Mucosa of gallbladder (tissue), 1 donor: Measurements from ENCODE around the gene GLRX2. TPM values are rescaled to one million over a fixed set of nuclear protein-coding genes. Genes with fewer than 3 reads are reported as not detected.

ENCODE experiments used
- DNase-seq: peaks from one replicate; pipeline ENCODE4 v3.0.0-alpha.2; 2020; ENCODE audit warnings: low spot score
- total RNA-seq: library from RNA; stranded (reverse); gene quantifications from one replicate; pipeline ENCODE4 v1.2.1, GENCODE V29; 2021
- donor health status: DM: no; HTN: no; CAD: no.

GLRX2 gene
- total RNA-seq, 1 donor from 2014 or later, result 21.4 TPM

GRCh38 chr1:193113258-193113991 lies 8.2 kb upstream of the GLRX2 start:
- DNase-seq, result no peak

- peak; percentile 58 for DNase-seq
Observed at GRCh38 chr1:193111641-193112090, 6.5 kb upstream of the GLRX2 start.

DNA sequence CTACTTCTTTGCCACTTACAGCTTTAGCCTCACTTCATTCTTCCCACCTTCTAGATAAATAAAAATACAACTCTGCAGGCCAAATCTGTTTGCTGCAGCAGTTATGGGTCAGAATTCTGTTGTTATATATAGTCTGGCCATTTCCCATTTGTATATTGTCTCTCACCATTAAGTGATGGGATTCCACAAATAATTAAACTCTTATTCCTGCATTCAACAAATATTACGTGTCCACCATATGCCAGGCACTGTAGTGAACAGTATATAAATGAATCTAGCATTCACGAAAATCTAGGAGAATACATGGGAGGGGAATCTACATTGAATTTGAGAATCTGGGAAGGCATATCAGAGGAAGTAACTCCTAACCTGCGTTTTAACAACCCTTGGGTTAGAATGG lies 5.7 kb upstream of the GLRX2 start:
- no peak for DNase-seq

DNA sequence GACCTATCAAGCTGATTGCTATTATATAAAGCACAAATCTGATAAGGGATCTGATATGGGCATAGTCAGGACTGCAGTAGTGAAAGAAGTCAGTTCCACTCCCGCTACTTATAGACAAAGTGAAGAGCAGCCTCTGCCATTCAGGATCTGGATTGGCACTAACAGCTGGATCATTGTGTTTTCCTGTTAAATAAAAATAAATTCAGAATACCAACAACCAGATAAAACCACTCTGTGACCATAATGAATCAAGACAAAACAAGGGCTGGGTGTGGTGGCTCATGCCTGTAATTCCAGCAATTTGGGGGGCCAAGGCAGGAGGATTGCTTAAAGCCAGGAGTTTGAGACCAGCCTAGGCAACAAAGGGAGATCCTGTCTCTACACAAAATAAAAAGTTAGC lies 5.0 kb upstream of the GLRX2 start:
- no peak for DNase-seq

GRCh38 chr1:193109619-193110018 lies 4.4 kb upstream of the GLRX2 start:
- no peak for DNase-seq

DNA sequence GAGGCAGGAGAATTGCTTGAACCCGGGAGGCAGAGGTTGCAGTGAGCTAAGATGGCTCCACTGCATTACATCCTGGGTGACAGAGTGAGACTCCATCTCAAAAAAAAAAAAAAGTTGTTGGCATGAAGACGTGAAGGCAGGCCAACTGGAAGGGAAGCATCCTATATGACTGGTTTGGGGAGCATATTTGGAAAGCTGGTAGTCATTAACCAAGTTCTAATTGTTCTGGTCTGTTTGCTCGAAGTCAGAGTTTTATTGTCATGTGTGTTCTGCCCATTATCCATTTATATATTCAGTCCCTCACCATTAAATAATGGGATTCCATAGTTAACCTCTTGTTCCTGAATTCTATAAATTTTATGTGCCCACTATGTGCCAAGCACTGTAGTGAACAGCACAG lies 3.3 kb upstream of the GLRX2 start:
- no peak for DNase-seq

GRCh38 chr1:193105821-193106177 lies 585 bp upstream of the GLRX2 start:
- DNase-seq, result no peak

- DNase-seq, result peak; percentile 35
Observed at GRCh38 chr1:193104502-193104906, 710 bp downstream of the GLRX2 start.

DNA sequence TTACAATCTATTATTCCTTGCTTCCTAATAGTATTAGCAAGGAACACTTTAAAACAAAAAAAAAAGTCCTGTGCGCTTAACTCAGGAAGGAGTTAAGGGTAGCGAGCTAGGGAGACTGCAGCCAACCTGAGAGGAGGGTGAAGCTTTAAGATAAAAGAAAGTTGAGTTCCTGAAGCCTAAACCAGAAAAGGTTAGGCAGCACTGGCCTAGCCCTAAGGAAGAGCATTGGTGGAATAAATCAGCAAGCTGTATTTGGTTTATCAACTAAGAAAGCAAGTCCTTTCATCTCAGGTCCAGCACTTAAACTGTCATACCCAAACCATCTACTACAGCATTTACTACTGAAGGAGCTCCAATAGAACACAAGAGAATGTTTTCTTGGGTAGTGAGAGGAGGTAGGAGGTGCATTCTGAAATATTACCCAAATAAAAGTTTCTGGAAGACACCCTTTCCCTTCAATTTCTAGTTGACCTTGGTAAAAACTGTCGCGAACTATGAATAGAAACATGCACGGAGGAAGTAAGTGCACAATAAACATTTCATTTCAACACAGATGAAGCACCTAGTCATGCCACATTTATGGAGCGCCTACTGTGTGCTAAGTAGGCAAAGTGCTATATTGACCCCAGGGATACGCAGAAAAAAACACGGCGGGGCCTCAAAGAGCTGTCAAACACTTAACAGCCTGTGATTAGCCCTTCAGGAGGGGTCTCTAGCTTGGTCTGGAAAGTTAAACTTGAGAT lies 1.3 kb downstream of the GLRX2 start:
- DNase-seq, result no peak

GRCh38 chr1:193102662-193103061 lies 2.6 kb downstream of the GLRX2 start:
- no peak for DNase-seq

DNA sequence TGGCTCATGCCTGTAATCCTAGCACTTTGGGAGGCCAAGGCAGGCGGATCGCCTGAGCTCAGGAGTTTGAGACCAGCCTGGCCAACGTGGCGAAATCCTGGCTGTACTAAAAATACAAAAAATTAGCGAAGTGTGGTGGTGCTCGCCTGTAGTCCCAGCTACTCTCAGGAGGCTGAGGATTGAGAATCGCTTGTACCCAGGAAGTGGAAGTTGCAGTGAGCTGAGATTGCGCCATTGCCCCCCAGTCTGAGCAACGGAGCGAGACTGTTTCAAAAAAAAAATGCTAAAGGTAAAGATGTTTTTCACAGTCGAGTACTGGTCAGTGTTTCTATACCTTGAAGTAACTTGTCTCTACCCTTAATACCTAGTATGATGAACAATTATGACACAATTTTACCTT lies 11.1 kb downstream of the GLRX2 start:
- no peak for DNase-seq

DNA sequence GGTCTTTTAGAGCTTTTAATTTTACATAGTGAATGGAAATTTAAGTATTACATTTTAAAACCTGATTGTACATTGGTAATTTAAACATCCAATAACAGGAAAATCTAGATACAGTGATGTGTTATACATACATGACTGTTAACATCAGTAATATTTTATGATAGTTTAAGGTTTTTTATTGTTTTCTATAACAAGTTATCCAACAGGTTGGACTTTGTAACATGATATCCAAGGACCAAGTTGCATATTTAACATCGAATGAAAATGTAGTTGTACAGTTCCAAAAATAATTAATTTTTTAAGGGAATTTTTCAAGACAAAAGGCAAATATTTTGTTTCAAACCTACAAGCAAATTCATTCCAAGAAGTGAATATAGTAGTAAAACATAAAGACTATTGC lies 14.3 kb downstream of the GLRX2 start:
- no peak for DNase-seq

GRCh38 chr1:193087893-193088292 lies 17.3 kb downstream of the GLRX2 start:
- DNase-seq, result no peak

DNA sequence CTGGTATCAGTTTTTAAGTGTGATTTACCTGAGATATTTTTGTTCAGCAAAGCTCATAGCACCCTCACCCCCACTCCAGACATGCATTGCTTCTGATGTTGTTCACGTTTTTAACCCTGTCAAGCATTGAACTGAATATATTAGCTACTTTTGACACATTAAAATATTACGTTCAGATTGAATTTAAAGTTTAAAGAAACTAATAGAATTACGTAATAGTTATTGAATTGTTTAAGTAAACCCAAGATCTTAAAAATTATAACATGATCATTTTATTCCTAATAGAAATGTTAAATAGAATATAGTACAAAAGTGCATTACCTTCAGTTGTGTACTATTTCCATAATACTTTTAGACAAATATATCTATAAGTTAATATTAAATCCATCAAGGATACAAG lies 18.9 kb downstream of the GLRX2 start:
- no peak for DNase-seq

- DNase-seq, result no peak
Observed at GRCh38 chr1:193085263-193085662, 20.0 kb downstream of the GLRX2 start.

DNA sequence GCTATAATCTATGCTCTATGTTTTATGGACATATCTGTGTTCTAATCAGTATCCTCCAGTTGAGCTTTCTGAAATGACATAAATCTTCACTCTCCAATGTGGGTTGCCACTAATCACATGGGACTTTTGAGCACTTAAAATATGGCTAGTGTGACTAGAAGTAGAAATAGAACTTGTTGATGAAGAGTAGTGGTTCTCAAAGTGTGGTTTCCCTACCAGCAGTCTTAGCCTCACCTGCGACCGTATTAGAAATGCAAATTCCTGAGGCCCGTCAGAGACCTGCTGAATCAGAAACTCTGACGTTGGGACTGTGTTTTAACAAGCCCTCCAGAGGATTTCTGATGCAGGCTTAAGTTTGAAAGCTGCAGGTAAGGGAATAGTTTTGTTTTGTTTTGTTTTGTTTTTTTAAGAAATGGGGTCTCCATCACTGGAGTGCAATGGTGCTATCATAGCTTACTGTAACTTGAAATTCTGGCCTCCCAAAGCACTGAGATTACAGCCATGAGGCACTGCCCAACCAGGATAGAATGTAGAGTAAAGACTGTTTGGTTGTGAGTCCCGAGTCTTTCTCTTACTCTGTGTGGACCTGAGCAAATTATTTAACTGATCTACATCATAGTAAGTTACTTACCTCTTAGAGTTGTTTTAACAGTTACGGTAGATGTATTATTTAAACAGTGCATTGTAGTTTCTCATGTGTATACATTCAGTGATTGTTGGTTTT lies 21.7 kb downstream of the GLRX2 start:
- DNase-seq, result no peak

- no peak for DNase-seq
Observed at GRCh38 chr1:193079187-193079586, 26.0 kb downstream of the GLRX2 start.

DNA sequence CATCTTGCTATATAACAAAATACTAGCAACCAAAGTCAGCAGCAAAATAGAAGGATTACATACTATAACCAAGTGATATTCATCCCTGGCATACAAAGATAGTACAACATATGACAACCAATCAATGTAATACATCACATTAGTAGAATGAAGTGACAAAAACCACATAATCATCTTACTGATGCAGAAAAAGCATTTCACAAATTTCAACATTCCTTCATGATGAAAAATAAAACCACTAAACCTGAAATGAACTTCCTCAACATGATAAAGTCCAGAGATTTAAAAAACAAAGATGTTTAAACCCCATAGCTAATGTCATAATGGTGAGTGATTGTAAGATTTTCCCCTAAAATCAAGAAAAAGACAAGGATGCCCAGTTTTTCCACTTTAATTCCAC lies 27.2 kb downstream of the GLRX2 start:
- no peak for DNase-seq

- DNase-seq, result no peak
Observed at GRCh38 chr1:193070942-193071341, 34.3 kb downstream of the GLRX2 start.

GRCh38 chr1:193070386-193070753 lies 34.8 kb downstream of the GLRX2 start:
- DNase-seq, result no peak

DNA sequence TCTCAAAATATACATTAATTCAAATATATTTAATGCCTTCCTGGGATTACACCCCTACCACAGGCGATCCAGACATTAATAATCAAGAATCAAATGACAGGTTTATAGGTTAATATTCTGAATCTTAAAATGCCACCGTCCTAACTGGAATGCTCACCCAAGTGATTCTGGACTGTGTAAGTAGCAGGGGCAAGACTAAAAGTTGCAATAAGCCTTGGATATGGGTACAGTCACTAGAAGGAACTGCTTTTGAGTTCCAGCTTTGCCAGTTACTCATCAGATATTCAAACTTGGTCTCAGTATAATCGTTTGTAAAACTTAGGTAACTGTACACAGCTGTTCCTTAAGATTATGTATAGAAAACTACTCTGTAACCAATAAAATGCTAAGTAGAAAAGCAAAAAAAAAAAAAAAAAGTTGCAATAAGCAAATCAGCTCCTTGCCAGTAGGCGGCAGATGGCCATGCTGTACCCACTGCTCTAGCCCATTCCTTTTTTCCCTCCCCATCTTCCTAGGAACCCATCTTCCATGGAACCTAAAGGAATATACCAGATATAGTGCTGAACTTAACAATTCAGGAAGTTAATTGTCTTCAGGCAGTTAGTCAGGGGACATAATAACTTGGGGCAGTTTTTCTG lies 35.3 kb downstream of the GLRX2 start:
- DNase-seq, result no peak

- DNase-seq, result no peak
Observed at GRCh38 chr1:193068013-193068412, 37.2 kb downstream of the GLRX2 start.
